KMS-11 (cell line): ENCODE results near the gene SLC17A3.

Source experiments
- H2AFZ ChIP-seq: fragments of 200-600 bp; sonication (generic); 2 replicates; pipeline ENCODE4 v1.6.1; 2016; ENCODE audit warnings: antibody characterized with exemption, mixed run types, low read depth
- H3K27ac ChIP-seq: fragments of 200-600 bp; sonication (generic); 2 replicates; pipeline ENCODE4 v1.6.1; 2016; ENCODE audit warnings: mild to moderate bottlenecking, mixed run types
- H3K27me3 ChIP-seq: fragments of 200-600 bp; sonication (generic); 2 replicates; pipeline ENCODE4 v1.6.1; 2017; ENCODE audit warnings: mild to moderate bottlenecking, low read depth, mixed run types, moderate library complexity; ENCODE audit not compliant: insufficient read depth
- H3K36me3 ChIP-seq: fragments of 200-600 bp; sonication (generic); 2 replicates; pipeline ENCODE4 v1.6.1; 2017; ENCODE audit warnings: mild to moderate bottlenecking, mixed run types; ENCODE audit not compliant: insufficient read depth
- H3K4me1 ChIP-seq: fragments of 200-600 bp; sonication (generic); 2 replicates; pipeline ENCODE4 v1.6.1; 2016; ENCODE audit warnings: mild to moderate bottlenecking, low read depth, mixed run types; ENCODE audit not compliant: poor library complexity, severe bottlenecking
- H3K4me2 ChIP-seq: fragments of 200-600 bp; sonication (generic); 2 replicates; pipeline ENCODE4 v1.7.0; 2016; ENCODE audit warnings: mild to moderate bottlenecking, mixed run types
- H3K4me3 ChIP-seq: fragments of 200-600 bp; sonication (generic); IDR thresholded peaks from 2 replicates; pipeline ENCODE4 v1.6.1; 2017; ENCODE audit warnings: low read depth, low read length, mixed read lengths; ENCODE audit not compliant: insufficient read depth
- H3K79me2 ChIP-seq: fragments of 200-600 bp; sonication (generic); 2 replicates; pipeline ENCODE4 v1.6.1; 2016; ENCODE audit warnings: low read depth, mixed run types; ENCODE audit not compliant: insufficient read depth
- H3K9ac ChIP-seq: fragments of 200-600 bp; sonication (generic); 2 replicates; pipeline ENCODE4 v1.6.1; 2016; ENCODE audit warnings: mild to moderate bottlenecking, mixed run types
- H4K20me1 ChIP-seq: fragments of 200-600 bp; sonication (generic); 2 replicates; pipeline ENCODE4 v1.6.1; 2016; ENCODE audit warnings: mild to moderate bottlenecking, mixed run types; ENCODE audit not compliant: insufficient read depth
- CTCF ChIP-seq: fragments of 200-600 bp; sonication (generic); conservative IDR thresholded peaks from 2 replicates; pipeline ENCODE4 v1.6.1; 2017; ENCODE audit warnings: low read depth, mild to moderate bottlenecking, antibody characterized with exemption, low read length, moderate library complexity, mixed read lengths

SLC17A3 gene

GRCh38 chr6:25832670-25833069 lies 41.4 kb downstream of the SLC17A3 start:
- H4K20me1 ChIP-seq, result no peaks in the 10 kb centered on the region
- H3K4me2 ChIP-seq, result no peak overlapping the region
- no peaks in the 10 kb centered on the region for H3K4me1 ChIP-seq
- H3K9ac ChIP-seq, result no peak overlapping the region
- H3K36me3 ChIP-seq, result no peaks in the 10 kb centered on the region; the same call in 1 of the 2 replicates
- H2AFZ ChIP-seq, result no peak overlapping the region
- no peaks in the 10 kb centered on the region for H3K27me3 ChIP-seq
- H3K4me3 ChIP-seq, result no peak overlapping the region
- TF ChIP-seq CTCF, result no peak
- H3K79me2 ChIP-seq, result no peaks in the 10 kb centered on the region
- H3K27ac ChIP-seq, result no peak overlapping the region

GRCh38 chr6:25832307-25832662 lies 41.8 kb downstream of the SLC17A3 start:
- TF ChIP-seq CTCF, result no peak
- Histone ChIP-seq H3K9ac (no peak overlapping the region), H3K27ac (no peak overlapping the region), H3K4me1 (no peaks in the 10 kb centered on the region), H3K36me3 (no peaks in the 10 kb centered on the region; the same call in 1 of the 2 replicates), H4K20me1 (no peaks in the 10 kb centered on the region), H2AFZ (no peak overlapping the region), H3K4me2 (no peak overlapping the region), H3K27me3 (no peaks in the 10 kb centered on the region), H3K79me2 (no peaks in the 10 kb centered on the region), H3K4me3 (no peak overlapping the region)

- no peaks in the 10 kb centered on the region for H4K20me1 ChIP-seq
- no peak within 1 kb of the TSS for H2AFZ ChIP-seq
- H3K9ac ChIP-seq, result no peak within 1 kb of the TSS
- no peaks in the 10 kb centered on the region; the same call in 1 of the 2 replicates for H3K36me3 ChIP-seq
- no peaks in the 10 kb centered on the region for H3K79me2 ChIP-seq
- H3K4me2 ChIP-seq, result no peak within 1 kb of the TSS
- H3K4me1 ChIP-seq, result no peaks in the 10 kb centered on the region
- TF ChIP-seq CTCF, result no peak
- H3K27ac ChIP-seq, result no peak within 1 kb of the TSS
- no peak within 1 kb of the TSS for H3K4me3 ChIP-seq
- H3K27me3 ChIP-seq, result no peaks in the 10 kb centered on the region
Observed at GRCh38 chr6:25831532-25832306, 42.3 kb downstream of the SLC17A3 start, which contains the start of gene SLC17A1. TSS of gene SLC17A1 (minus strand) at chr6:25832052. CDS start at chr6:25830557, 1,495 bp downstream.

- Histone ChIP-seq H3K9ac (no peak overlapping the region), H3K4me3 (no peak overlapping the region), H3K4me2 (no peak overlapping the region), H2AFZ (no peak overlapping the region), H3K79me2 (no peaks in the 10 kb centered on the region), H3K27ac (no peak overlapping the region), H4K20me1 (no peaks in the 10 kb centered on the region), H3K36me3 (no peaks in the 10 kb centered on the region; the same call in 1 of the 2 replicates), H3K4me1 (no peaks in the 10 kb centered on the region), H3K27me3 (no peaks in the 10 kb centered on the region)
- TF ChIP-seq CTCF, result no peak
Observed at GRCh38 chr6:25830458-25830857, 43.6 kb downstream of the SLC17A3 start.
